IMR-90 (cell line): ENCODE data around the gene ABCA10. TPM values are rescaled to one million over a fixed set of nuclear protein-coding genes. Genes with fewer than 3 reads are reported as not detected.

Source experiments
- ATAC-seq: fragments of 200-7000 bp; cut with Tn5 transposase; 2 replicates; pipeline ENCODE4 v1.9.1; 2020; ENCODE audit warnings: low read depth, mild to moderate bottlenecking, moderate library complexity
- BruUV-seq: library from RNA; stranded (reverse); fragments of 400-500 nt; replicated peaks from 2 replicates; lab custom pipeline; 2021; lab: Mats Ljungman, UMichigan
- CTCF ChIA-PET: fragments of 300-600 bp; formaldehyde crosslinking; extraction: SDS; loops from one replicate; lab custom pipeline; 2021; ENCODE audit warnings: antibody characterized with exemption; lab: Yijun Ruan, JAX
- POLR2A ChIA-PET: fragments of 300-600 bp; sonication (Branson Sonifier 250); formaldehyde crosslinking; loops from one replicate; lab custom pipeline; 2022; ENCODE audit warnings: antibody characterized with exemption; ENCODE audit not compliant: unreplicated experiment; lab: Charles Lee
- DNase-seq: peaks from one replicate; pipeline ENCODE4 v3.0.0; 2013
- H2AFZ ChIP-seq: replicated peaks from 2 replicates; pipeline ENCODE3; 2013; ENCODE audit warnings: low read length, mild to moderate bottlenecking; ENCODE audit not compliant: poor library complexity
- H2AK5ac ChIP-seq: 2 replicates; pipeline ENCODE4 v1.6.1; 2013; ENCODE audit warnings: low read depth, low read length, inconsistent platforms
- H2AK9ac ChIP-seq: replicated peaks from 2 replicates; pipeline ENCODE3; 2013; ENCODE audit warnings: mild to moderate bottlenecking, low read depth, low read length, moderate library complexity; ENCODE audit not compliant: poor library complexity
- H2BK120ac ChIP-seq: 2 replicates; pipeline ENCODE4 v1.6.1; 2013; ENCODE audit warnings: low read depth, low read length, inconsistent platforms
- H2BK15ac ChIP-seq: 3 replicates; pipeline ENCODE4 v1.6.1; 2013; ENCODE audit warnings: low read depth, low read length, inconsistent platforms
- H2BK20ac ChIP-seq: 2 replicates; pipeline ENCODE4 v1.6.1; 2013; ENCODE audit warnings: low read depth, mild to moderate bottlenecking, inconsistent platforms, low read length, moderate library complexity
- H2BK5ac ChIP-seq: 2 replicates; pipeline ENCODE4 v1.6.1; 2013; ENCODE audit warnings: mild to moderate bottlenecking, low read depth, low read length, inconsistent platforms; ENCODE audit not compliant: poor library complexity, severe bottlenecking
- H3K14ac ChIP-seq: replicated peaks from 2 replicates; pipeline ENCODE4 v1.6.1; 2013; ENCODE audit warnings: low read depth, low read length, inconsistent platforms
- H3K18ac ChIP-seq: 2 replicates; pipeline ENCODE4 v1.6.1; 2013; ENCODE audit warnings: low read depth, low read length, control low read depth
- H3K23ac ChIP-seq: 2 replicates; pipeline ENCODE4 v1.6.1; 2013; ENCODE audit warnings: low read depth, low read length, inconsistent platforms
- H3K27ac ChIP-seq: 2 replicates; pipeline ENCODE4 v1.5.1; 2013; ENCODE audit warnings: mild to moderate bottlenecking, control low read depth, low read length; ENCODE audit not compliant: insufficient read depth
- H3K27me3 ChIP-seq: 2 replicates; pipeline ENCODE4 v1.6.1; 2013; ENCODE audit warnings: low read length; ENCODE audit not compliant: control insufficient read depth, insufficient read depth
- H3K36me3 ChIP-seq: 2 replicates; pipeline ENCODE4 v1.6.1; 2013; ENCODE audit warnings: low read length, mixed read lengths; ENCODE audit not compliant: control insufficient read depth, insufficient read depth
- H3K4ac ChIP-seq: 2 replicates; pipeline ENCODE4 v1.6.1; 2013; ENCODE audit warnings: low read depth, low read length, inconsistent platforms
- H3K4me1 ChIP-seq: 2 replicates; pipeline ENCODE4 v1.6.1; 2013; ENCODE audit warnings: low read length, mixed read lengths; ENCODE audit not compliant: control insufficient read depth, insufficient read depth
- H3K4me2 ChIP-seq: 2 replicates; pipeline ENCODE4 v1.6.1; 2013; ENCODE audit warnings: low read depth, mild to moderate bottlenecking, control low read depth, low read length, moderate library complexity
- H3K4me3 ChIP-seq: 2 replicates; pipeline ENCODE4 v1.5.1; 2013; ENCODE audit warnings: low read depth, mild to moderate bottlenecking, control low read depth, low read length, moderate library complexity; ENCODE audit not compliant: insufficient read depth
- H3K56ac ChIP-seq: 2 replicates; pipeline ENCODE4 v1.6.1; 2013; ENCODE audit warnings: low read length, inconsistent platforms; ENCODE audit not compliant: insufficient read depth; ENCODE audit errors: extremely low read depth
- H3K79me1 ChIP-seq, 2 experiments: 2 replicates each; pipeline ENCODE4 v1.6.1; 2013; ENCODE audit warnings: low read length in 2 of 2, inconsistent platforms in 1 of 2, low read depth in 1 of 2
- H3K9ac ChIP-seq: 2 replicates; pipeline ENCODE4 v1.6.1; 2013; ENCODE audit warnings: low read depth, low read length, control low read depth
- H3K9me1 ChIP-seq: 2 replicates; pipeline ENCODE4 v1.6.1; 2013; ENCODE audit warnings: low read length, inconsistent platforms; ENCODE audit not compliant: insufficient read depth
- H3K9me3 ChIP-seq: 2 replicates; pipeline ENCODE4 v1.6.1; 2013; ENCODE audit warnings: low read length; ENCODE audit not compliant: control insufficient read depth, insufficient read depth
- H4K20me1 ChIP-seq: 2 replicates; pipeline ENCODE4 v1.6.1; 2013; ENCODE audit warnings: low read length, inconsistent platforms; ENCODE audit not compliant: insufficient read depth
- H4K5ac ChIP-seq: 2 replicates; pipeline ENCODE4 v1.6.1; 2013; ENCODE audit warnings: mild to moderate bottlenecking, low read depth, low read length, control low read depth
- H4K8ac ChIP-seq, 2 experiments: 2 replicates each; pipeline ENCODE4 v1.6.1; 2013; ENCODE audit warnings: low read depth in 2 of 2, low read length in 2 of 2, control low read depth in 1 of 2, inconsistent platforms in 1 of 2
- H4K91ac ChIP-seq: 2 replicates; pipeline ENCODE4 v1.6.1; 2013; ENCODE audit warnings: low read depth, low read length, inconsistent platforms; ENCODE audit not compliant: insufficient read depth
- BHLHE40 ChIP-seq: fragments of 150-350 bp; IDR thresholded peaks from 2 replicates; pipeline ENCODE4 v1.6.1; 2016; ENCODE audit warnings: mild to moderate bottlenecking, low read depth, low read length
- CEBPB ChIP-seq: IDR thresholded peaks from 2 replicates; pipeline ENCODE4 v1.6.1; 2012; ENCODE audit warnings: low read depth, low read length, improper control_type of control experiment
- CHD1 ChIP-seq: IDR thresholded peaks from 2 replicates; pipeline ENCODE4 v1.6.1; 2012; ENCODE audit warnings: low read depth, low read length, improper control_type of control experiment
- MAZ ChIP-seq: IDR thresholded peaks from 2 replicates; pipeline ENCODE4 v1.6.1; 2012; ENCODE audit warnings: low read depth, mild to moderate bottlenecking, low read length, improper control_type of control experiment, moderate library complexity, borderline replicate concordance
- MXI1 ChIP-seq: IDR thresholded peaks from 2 replicates; pipeline ENCODE4 v1.6.1; 2012; ENCODE audit warnings: low read depth, mild to moderate bottlenecking, low read length, moderate library complexity, borderline replicate concordance
- RCOR1 ChIP-seq: IDR thresholded peaks from 2 replicates; pipeline ENCODE4 v1.6.1; 2012; ENCODE audit warnings: mild to moderate bottlenecking, low read length, improper control_type of control experiment; ENCODE audit not compliant: insufficient replicate concordance
- WGBS, 2 experiments: methylation state at CpG; one replicate each; pipeline versions ENCODE4 v1.1.5 to v1.1.7; 2013; ENCODE audit warnings: missing lambda C conversion rate in 2 of 2; ENCODE audit not compliant: insufficient read length in 1 of 2; ENCODE audit errors: extremely low coverage in 2 of 2; 5-methylcytosine and 5-hydroxymethylcytosine counted together
- dilution Hi-C: fragments of 300-500 bp; cut with HindIII; formaldehyde crosslinking; loops from one replicate; pipeline ENCODE4 v1.14.3; 2018; ENCODE audit warnings: low sequenced_read_pairs; ENCODE audit not compliant: unreplicated experiment
- in situ Hi-C: fragments of 300-500 bp; cut with MboI; formaldehyde crosslinking; loops from 3 replicates; pipeline ENCODE4 v1.14.3; 2019; ENCODE audit warnings: low sequenced_read_pairs, inconsistent platforms, mixed read lengths
- intact Hi-C: fragments of 100-400 bp; cut with micrococcal nuclease; formaldehyde crosslinking; loops from 2 replicates; pipeline ENCODE4 v1.10.0; 2022
- polyA plus RNA-seq, 3 experiments: library from polyadenylated mRNA; depleted of rRNA; stranded (reverse); fragments of >200 nt; gene quantifications; 2 replicates each; pipeline ENCODE4 v1.2.3, GENCODE V29; 2012; ENCODE audit warnings: low replicate concordance in 1 of 3
- total RNA-seq: library from RNA; depleted of rRNA; stranded (reverse); fragments of >200 nt; gene quantifications from 2 replicates; pipeline ENCODE4 v1.2.3, GENCODE V29; 2012

Gene ABCA10
- total and polyA plus RNA-seq, 2 of the 4 experiments (the other 2 are of a cell fraction) = under 0.01 to 0.03 TPM

DNA sequence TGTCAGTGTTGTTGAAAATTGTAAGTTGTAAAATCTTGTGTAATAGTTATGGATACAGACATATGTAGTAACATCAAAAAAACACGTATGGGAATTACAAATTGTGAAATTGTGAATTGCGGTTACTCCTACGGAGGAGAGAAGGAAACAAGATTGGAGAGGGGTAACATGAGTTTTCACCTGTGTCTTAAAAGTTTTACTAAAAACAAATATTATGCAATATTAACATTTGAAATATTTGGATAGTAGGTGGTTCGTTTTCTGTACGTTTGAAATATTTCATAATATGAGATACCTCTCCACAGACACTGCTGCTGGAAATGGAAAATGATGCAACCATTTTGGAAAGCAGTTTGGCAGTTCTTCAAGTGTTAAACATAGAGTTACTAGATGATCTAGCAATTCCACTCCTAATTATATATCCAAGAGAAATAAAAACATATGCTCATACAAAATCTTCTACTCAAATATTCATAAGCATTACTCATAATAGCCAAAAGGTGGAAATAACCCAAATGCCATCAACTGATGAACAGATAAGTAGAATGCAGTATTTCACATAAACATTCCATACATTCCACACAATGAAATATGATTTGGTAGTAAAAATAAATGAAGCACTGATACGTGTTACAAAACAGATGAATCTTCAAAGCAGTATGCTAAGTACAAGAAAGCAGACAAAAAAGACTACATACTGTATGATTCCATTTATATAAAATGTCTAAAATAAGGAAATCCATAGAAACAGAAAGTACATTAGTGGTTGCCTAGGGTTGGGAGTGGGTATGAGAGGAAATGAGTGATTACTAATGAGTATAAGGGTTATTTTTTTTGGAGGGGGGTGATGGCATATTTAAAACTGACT lies 40.7 kb upstream of the ABCA10 start:
- no peak overlapping the region for H3K4ac ChIP-seq
- H3K4me3 ChIP-seq = no peak overlapping the region
- H2AK9ac ChIP-seq = no peak overlapping the region
- in situ Hi-C loops (no loop called here), intact Hi-C loops (no loop called here), dilution Hi-C loops (no loop called here)
- no peak overlapping the region for H2BK20ac ChIP-seq
- H3K9me3 ChIP-seq = no peaks in the 10 kb centered on the region
- no peaks in the 10 kb centered on the region for H3K9me1 ChIP-seq
- H4K20me1 ChIP-seq = no peaks in the 10 kb centered on the region
- no TSS peak for BruUV-seq
- WGBS, 2 experiments = no CpG with 5 or more reads among the region's 6 CpGs
- no peak overlapping the region for H3K27ac ChIP-seq
- H3K4me2 ChIP-seq = no peak overlapping the region
- H3K79me1 ChIP-seq = no peaks in the 10 kb centered on the region
- TF ChIP-seq CHD1 (no peak), RCOR1 (no peak), BHLHE40 (no peak), MXI1 (no peak), MAZ (no peak), CEBPB (peak; percentile 70)
- H2BK15ac ChIP-seq = no peak overlapping the region
- H4K8ac ChIP-seq = no peak overlapping the region
- H3K36me3 ChIP-seq = no peaks in the 10 kb centered on the region
- ATAC-seq (peak; percentile 76), DNase-seq (peak; percentile 66)
- H2BK5ac ChIP-seq = no peak overlapping the region
- H3K4me1 ChIP-seq = no peaks in the 10 kb centered on the region
- H3K23ac ChIP-seq = no peak overlapping the region
- H3K14ac ChIP-seq = no peak overlapping the region
- H4K91ac ChIP-seq = no peak overlapping the region
- no peaks in the 10 kb centered on the region for H3K27me3 ChIP-seq
- H3K9ac ChIP-seq = no peak overlapping the region
- ChIA-PET POLR2A (no interaction called here), CTCF (interaction anchor here (0.6 kb wide), 1 partner anchor 1782 kb away, joined by 3 read pairs; no protein-coding TSS in a partner anchor)
- no peak overlapping the region for H3K56ac ChIP-seq
- H2AK5ac ChIP-seq = no peak overlapping the region
- H4K5ac ChIP-seq = no peak overlapping the region
- no peak overlapping the region for H2BK120ac ChIP-seq
- H3K18ac ChIP-seq = no peak overlapping the region
- H2AFZ ChIP-seq = no peak overlapping the region
